CD4-positive, alpha-beta T cell treated with Interleukin-15 for 4 hours (primary cell): ENCODE measurements around the gene DENND6B.

Source experiments
- DNase-seq: peaks from one replicate; pipeline ENCODE4 v3.0.0-alpha.2; 2020; ENCODE audit warnings: low spot score

DENND6B gene

DNA sequence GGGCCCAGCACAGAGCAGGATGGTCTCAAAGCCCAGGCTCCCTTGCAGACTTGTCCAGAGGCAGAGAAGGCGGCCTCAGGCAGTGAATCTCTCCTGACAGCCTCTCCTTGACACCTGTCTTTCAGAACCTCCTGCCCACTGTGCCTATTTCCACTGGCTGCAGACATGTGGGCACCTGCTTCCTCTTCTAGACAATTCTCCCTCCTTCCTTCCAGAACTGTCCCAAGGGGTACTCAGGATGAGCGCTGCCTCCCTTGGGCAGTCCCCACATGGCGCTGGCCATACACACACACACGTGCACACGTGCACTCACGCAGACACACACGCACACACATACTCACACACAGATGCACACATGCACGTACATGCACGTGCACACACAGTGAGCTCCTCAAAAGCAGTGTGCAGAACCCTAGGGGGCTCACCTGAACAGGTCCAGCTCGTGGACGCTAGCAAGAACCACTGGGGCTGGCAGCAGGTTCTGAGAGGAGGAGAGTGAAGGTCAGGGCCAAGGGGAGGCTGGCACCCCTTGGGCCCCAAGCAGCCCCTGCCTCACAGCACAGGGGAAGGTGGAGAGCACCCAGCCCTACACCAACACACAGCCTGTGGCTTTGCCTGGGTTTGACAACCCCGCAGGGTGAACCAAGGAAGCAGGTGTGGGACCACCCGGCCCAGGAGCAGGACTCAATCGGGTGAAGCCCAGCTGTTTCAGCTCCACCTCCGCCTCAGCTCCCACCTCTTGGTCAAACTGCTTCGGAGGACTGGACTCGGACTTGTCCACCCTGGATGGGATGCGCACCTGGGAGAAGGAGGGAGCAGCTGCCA is 11.3 kb downstream of the DENND6B start:
- no peak for DNase-seq

DNA sequence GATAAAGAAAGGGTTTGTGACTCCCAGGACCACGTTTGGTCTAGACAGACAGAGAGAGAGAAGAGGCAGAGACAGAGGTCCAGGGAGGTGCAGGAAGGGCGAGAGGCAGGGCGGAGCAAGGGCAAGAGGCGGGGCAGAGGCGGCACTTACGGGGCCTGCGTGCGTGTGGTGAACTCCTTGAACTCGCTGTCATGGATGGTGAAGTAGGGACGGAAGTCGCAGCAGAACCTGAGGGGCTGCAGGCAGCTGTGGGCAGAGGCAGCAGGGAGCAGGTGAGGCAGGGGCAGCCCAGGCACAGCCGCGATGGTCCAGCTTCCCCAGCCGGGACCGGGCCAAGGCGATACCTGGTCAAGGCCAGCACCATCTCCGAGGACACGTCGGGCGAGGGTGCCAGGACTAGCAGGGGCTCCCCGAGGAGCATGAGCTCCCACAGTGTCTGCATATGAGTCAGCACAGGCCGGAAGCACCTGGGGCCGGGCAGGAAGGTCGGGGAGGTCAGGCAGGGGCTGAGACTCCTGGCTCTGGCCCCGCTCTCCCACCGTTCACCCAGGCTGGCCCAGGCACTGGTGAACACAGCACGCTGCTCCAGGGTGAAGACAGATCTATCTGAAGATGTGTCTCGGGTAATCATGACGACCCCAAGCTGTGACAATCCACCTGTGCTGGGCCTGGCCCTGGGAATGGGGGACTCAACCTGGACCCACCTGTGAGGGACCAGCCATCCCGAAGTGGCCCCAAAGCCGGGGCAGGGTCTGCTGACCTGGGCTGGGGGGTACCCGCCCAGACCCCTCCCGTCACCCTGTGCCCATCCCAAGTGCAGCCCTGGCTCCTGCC is 12.1 kb downstream of the DENND6B start:
- DNase-seq, result peak; percentile 67

DNA sequence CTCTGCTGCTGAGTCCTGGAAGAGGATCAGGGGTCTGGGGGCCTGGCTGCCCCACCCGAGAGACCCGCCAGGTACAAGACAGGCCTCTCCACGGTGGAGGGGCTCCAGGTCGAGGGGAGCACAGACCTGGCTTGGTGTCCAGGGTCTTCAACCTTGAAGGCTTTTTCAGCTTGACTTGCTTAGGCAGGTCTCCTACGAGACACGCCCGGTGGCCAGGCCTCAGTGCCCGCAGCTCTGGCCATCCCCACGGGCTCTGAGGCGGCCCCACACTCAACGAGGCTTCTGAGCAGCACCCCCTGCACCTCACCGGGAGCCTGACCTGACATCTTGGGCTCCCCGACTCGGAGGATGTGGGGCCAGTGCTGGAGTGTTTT is 12.7 kb downstream of the DENND6B start:
- DNase-seq, result no peak

DNA sequence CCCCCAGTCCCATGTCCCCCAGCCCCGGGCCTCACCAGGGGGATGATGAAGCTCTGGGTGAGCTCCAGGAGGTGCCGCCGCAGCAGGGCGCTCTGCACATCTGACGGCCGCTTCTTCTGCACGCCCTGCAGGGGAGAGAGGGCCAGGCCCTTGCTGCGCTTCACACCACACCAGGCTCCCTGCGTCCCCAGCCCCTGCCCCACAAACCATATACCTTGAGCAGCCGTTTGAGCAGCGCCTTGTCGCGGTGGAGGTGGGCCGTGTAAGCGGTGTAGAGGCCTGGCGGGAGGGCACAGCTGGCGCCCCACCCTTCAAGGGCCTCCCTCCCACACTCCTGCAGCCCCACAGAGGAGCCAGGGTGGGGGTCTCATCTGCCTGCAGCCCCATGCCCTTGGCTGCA is 13.2 kb downstream of the DENND6B start:
- DNase-seq, result no peak

DNA sequence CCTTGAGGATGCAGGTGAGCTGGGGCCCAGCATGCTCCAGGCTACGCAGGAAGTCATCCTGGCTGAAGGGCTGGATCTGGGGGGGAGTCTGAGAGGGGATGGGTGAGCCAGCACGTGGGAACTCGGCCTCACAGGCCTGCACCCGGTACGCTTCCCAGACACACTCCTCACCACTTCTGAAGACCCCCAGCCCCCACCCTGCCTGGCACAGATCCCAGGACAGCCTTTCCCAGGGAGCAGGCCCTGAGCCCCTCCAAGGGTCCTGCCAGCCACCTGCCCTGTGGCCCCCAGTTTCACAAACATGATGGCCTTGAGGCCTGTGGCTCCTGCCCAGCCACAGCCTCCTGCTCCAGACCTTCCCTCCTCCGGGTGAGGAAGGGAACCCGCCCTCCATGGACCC is 13.8 kb downstream of the DENND6B start:
- DNase-seq, result no peak

DNA sequence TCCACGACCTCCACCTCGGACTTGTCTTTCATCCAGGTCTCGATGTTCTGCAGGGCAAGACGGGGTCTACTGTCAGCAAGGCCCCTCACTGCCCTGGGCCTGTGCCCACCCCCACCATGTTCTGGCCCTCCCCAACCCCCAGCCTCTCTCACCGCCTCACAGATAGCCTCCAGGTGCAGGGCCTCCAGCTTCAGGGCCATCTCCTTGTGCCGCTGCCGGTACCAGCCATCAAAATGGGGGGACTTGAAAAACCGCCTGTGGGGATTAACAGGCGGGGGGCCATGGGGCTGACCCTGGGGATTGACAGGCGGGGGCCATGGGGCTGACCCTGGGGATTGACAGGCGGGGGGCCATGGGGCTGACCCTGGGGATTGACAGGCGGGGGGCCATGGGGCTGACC is 14.4 kb downstream of the DENND6B start:
- DNase-seq, result no peak

DNA sequence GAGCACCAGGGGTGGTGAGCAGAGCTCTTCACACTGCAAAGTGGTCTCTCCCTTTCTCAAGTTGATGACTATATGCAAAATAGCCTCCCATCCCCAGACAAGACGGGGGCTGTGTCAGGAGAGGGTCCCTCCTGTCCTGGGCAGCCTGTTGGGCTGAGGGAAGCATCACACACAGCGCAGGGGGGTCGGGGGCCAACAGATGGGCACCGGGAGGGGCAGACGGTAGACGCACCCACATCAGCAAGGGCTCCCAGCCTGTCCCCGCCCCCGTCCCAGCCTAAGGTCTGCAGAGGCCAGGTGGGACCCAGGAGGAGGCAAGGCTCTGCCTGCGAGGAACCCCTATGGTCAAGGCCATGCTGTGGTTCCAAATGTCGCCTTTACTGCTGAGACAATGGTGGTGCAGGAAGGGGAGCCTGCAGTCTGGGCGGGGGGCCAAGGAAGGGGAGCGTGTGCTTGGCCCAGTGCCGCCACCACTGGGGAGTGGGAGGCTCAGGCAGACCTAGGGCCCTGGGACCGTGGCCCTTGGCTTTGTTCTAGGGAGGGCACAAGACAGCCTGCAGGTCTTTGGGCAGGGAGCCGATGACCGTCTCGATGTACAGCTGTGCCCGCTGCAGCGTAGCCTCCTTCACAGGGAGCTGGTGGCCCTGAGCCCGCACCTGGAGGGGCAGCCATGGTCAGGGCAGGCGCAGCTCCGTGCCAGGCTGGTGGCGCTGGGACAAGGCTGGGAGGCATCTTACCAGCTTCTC is 15.0 kb downstream of the DENND6B start:
- no peak for DNase-seq

DNA sequence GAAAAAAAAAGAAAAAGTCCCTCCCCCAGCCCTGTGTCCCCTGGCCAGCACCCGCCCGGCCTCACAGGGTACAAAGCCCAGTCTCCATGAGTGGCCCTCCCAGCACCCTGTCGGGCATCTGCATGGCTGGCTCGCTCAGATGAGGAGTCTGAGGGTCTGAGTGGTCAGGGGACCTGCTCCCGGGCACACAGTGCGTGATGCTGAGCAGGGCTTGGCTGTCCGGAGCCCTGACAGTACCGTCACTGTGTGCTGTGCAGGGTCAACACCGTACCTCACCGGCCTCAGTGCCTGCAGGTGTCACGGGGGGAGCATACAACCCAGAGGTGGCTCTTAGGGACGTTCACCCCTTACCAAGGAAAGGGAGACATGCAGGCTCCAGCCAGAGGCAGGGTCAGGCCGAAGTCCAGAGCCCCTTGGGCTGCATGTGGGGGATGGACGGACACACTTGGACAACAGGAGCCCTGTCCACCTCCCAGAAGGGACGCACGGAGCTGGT is 15.8 kb downstream of the DENND6B start:
- no peak for DNase-seq

DNA sequence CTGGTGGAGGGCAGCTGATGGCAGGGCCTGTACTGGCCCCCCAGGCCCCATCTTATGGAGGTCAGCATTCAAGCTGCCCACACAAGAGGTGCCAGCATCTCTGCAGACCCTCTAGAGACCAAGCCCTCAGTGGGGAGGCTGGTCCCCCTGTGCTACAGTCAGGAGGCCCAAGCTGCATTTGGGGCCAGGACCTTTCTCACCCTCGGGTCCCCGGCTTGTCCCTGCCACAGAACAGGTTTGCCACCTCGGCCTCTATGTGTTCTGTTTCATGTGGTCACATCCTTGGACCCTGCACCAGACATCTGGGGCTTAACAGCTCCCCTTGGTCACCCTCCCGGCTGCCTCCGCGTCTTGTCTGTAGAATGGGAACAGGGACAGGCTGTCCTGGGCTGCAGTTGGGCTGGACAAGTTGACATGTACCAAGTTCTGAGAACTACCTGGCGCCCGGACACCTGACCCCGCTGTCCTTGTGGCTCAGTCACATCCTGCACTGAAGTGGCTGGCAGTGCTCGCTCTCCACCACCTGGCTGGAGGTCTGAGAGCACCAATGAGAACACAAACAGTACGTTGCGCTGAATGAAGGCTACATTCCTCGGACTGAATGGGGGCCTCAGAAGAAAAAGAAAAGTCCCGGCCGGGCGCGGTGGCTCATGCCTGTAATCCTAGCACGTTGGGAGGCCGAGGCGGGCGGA is 16.6 kb downstream of the DENND6B start:
- no peak for DNase-seq

DNA sequence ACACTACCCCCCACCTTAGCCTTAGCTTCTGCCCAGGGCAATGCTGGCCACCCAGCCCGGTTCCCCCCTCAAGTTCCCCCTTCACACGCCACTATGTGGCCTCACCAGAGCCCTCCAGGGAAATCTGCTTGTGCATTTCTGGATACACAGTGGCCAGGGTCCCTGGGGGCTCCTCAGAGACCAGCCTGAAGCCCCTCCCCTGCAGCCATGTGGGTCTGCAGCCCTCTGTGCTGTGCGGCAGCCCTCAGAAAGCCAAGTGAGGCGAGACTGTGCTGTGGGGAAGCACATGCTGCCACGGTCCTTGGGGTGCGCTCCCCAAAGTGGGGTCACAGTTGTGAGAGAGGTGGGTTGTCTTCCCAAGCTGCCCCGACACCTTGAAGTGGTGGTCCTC is 17.2 kb downstream of the DENND6B start:
- no peak for DNase-seq

DNA sequence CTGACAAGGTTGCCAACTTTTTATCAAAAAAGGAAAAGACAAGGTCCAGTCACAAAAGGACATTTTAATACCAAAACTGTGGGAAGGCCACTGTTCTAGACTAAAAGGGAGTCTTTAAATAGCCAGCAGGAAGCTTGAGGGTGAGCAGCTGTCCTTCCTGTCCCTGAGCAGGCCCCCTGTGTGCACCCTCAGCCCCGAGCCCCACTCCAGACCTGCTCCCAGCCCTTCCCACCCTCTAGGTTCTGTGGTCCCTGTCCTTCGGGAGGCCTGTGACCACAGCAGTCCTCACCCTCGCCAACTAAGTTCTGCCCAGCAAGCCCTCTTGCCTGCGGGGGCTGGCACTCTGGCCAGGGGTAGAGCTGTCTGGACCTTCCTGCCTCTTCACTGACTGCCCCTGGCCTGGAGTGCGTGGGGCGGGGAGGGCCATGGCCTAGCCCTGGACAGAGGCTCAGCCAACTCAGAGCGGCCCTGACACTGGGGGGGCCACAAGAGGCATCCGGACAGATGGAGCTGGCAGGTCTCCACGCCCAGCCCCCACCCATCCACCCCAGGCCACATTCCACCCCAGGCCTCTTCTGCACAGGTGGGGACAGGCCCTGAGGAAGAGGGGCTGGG is 17.7 kb downstream of the DENND6B start:
- no peak for DNase-seq

DNA sequence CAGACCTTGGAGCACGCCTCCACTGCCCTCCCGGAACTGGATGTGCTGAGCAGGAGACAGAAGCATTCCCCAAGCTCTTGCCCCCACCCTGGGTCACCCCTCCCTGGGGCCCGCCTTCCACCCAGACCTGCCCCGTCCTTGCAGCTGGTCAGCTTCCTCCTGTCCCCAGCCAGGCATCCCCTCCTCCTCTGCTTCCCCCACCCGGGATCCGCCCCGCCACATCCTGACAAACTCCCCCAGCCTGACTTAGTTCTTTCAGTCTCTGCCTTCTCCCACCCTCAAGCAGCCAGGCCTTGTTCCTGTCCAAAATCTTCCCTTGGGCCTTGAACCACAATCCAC is 18.2 kb downstream of the DENND6B start:
- DNase-seq, result no peak

DNA sequence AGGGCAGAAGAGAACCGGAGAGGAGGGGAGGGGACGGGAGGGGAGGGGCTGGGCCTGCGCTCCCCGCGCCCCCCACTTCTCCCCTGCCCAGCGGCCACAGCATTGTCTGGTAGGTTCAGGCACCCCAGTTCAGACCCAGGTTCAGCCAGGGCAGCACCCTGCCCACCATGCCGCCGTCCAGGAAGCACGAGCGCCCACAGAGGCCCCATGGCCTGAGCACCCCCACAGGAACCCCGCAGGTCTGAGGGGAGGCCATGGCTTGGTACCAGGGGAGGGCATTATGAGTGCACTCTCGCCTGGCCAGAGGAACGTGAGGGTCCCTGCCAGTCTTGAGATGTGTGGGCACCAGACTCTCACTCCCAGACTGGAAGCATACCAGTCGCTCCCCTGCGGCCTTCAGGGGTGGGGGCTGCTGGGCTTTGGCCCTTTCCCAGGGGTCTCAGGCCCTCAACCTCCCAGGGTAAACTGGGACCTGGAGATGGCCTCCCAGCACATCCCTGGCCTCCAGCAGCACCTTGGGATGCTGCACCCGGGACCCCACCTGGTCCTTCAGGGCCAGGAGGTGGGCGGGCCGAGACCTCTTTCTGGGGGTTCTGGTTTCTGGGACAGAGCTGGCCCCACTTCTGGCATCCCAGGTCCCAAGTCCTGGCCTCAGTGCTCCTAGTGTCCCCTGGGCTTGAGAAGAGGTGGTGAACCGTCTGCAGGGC is 18.8 kb downstream of the DENND6B start:
- no peak for DNase-seq

DNA sequence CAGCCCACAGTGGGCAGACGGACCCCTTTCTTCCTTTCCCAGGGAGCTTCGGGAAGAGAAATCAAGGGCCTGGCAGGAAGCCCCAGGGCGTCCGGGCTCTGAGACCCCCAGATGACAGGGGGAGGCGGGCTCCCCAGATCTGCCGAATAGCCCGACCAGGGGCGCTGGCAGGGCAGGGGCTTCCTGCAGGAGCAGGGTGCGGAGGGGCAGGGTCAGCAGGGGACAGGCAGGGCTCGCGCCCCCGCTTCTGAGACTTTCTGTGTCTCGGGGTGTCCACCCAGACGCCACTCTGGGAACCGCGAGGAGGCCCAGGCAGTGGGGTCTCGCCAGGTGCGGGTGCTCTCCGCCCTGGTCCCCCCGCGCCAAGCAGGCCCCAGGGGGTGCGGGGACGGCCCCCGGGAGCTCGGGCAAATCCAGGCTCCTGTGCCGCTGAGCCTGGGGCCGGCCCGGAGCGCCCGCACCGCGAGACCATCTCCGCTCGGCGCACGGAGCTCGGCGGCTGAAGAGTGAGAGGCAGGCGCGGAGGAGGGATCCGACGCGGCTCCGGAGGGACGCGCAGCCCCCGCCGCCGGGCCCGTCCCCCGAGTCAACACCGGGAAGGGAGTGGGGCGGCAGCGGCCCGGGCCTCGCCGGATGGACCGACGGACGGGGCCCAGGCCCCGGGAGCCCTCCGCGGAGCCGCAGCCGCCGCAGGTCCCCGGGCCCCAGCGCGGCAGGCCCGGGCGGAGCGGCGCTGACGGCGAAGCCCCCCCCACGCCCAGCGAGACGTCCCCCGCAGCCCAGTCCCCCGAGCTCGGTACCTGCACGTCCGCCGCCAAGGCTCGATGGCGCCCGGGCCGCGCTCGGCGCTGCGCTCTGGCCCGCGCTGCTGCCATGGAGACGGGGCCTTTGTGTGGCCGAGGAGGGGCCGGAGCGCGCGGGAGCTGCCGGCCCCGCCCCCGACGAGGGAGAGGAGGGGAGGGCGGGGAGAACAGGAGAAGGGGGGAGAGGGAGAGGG is 19.8 kb downstream of the DENND6B start, which contains the start of gene PLXNB2:
Gene PLXNB2 (minus strand): TSS at position 894 of the 997 bp plus-strand sequence. CDS start 17,062 bp downstream, outside the sequence.
- no peak for DNase-seq

DNA sequence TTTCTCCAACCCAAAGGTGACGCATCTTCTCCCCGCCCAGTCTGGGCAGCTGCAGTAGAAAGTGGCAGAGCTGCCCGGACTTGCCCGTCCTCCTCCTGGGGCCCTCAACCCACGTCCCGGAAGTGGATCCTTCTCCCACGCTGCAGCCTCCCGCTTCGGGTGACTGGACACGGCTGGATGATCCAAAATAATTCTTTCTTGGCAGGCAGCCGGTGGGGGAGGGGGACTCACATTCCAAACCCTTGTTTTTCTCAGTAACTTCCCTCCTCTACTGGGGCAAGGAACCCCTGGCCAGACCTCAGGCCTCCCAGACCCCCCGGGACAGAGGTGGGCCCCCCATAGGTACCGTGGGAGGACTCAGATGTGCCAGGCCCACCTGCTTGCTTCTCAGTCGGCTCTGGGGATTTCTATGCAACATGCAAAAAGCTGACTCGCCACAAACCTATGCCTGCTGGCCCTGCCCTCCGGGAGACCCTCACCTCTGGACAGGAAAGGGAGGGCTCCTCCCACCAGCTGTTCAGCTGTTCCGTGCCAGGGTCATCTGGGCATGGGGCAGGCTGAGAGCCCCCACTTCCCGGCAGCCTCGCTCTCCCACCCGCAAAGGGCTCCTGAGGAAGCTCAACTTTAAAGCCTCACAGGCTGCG is 20.8 kb downstream of the DENND6B start:
- no peak for DNase-seq

DNA sequence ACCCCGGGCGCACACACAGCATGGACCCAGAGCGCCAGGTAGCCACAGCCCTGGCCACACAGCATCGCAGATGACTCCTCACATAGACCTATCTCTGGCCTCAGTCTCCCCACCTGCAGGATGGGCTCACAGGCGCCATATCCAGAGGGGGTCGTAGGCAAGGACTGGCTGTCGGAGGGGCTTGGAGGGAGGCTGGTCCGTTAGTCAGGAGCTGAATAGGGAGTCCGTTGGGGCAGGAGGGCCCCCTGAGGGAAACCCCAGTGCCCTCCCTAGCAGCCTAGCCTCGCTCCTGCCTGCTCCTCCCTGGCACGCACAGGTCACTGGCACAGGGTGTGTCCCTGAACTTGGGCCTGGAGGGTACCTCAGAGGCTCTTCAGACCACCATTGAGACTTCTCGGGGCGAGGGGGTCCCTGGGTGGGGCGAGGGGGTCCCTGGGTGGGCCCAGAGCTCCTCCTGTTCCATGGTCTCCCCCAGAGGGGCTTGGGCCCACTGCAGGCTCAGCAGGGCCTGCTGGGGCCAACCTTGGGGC is 21.4 kb downstream of the DENND6B start:
- DNase-seq, result no peak

DNA sequence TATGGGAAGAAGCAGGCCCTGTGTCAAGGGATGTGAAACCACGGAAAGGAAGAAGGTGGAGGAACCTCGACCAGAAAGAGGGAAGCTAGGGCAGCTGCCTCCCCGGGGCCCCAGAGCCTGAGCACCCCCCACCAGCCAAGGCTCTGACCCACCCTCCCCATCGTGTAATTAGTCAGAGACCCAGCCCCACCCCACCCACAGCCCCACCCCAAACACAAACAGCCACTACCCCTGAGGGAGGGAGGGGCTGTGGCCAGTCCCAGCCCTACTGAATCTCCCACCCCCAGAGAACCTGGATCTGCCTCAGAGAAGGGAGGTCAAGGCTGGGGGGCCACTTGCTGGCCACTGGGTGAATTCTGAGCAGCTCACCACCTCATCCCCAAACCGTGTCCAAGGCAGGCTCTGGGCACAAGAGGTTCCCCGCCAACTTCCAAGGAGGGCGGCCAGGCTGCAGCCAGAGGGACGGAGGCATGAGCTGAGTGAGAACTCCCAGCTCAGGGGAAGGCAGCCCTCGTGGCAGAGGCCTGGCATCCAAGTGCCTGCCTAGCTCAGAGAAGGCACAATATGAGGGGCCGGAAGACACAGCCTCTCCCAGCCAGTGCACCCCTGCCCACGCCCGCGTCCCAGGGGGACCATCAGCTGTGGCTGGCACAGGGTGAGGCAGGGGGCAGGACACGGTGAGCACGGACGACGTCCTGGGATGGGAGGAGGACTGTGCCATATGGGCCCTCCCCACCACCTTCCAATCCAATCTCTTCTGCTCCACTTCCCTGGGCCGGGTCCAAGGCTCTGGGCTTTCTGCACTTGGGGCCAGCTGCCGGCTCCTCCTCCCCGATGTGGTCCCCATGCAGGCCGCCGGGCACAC is 22.1 kb downstream of the DENND6B start:
- DNase-seq, result no peak
